Urinary bladder (tissue), 2 donors: Measurements from ENCODE around the gene CFAP141. TPM values are rescaled to one million over a fixed set of nuclear protein-coding genes. Genes with fewer than 3 reads are reported as not detected.

Experiments
- polyA plus RNA-seq: library from polyadenylated mRNA; stranded (reverse); fragments of 200-250 nt; gene quantifications from one replicate; pipeline ENCODE4 v1.2.3, GENCODE V29; 2013
- small RNA-seq: library from RNA; depleted of rRNA; stranded (forward); fragments of <200 nt; gene quantifications from one replicate; pipeline ENCODE3, GENCODE V24; 2014
- total RNA-seq: library from RNA; depleted of rRNA; stranded (reverse); fragments of >200 nt; gene quantifications from one replicate; pipeline ENCODE4 v1.2.3, GENCODE V29; 2014
- donor health status: healthy.

The CFAP141 gene
- total and polyA plus RNA-seq, 2 donors = not detected

Small RNA genes lying within 50 kb of the gene (small RNA-seq; reads per million reads assigned to genes)
- gene MIR190B = 1.6 reads per million, percentile 84 among the genes with 10 or more reads in this experiment

Other genes with a start within 250 kb of the CFAP141 start
- gene CRTC2, start 247.7 kb downstream of the CFAP141 start, total RNA-seq = 4.3 TPM
- gene CRTC2, start 247.7 kb downstream of the CFAP141 start, polyA plus RNA-seq = 29.8 TPM
- gene SLC39A1, start 242.8 kb downstream of the CFAP141 start, total RNA-seq = 42.6 TPM
- gene SLC39A1, start 242.8 kb downstream of the CFAP141 start, polyA plus RNA-seq = 121 TPM
- 8.7 TPM for gene CREB3L4, start 238.4 kb downstream of the CFAP141 start, total RNA-seq
- 12.2 TPM for gene CREB3L4, start 238.4 kb downstream of the CFAP141 start, polyA plus RNA-seq
- gene JTB, start 228.7 kb downstream of the CFAP141 start, total RNA-seq = 99.5 TPM
- 148 TPM for gene JTB, start 228.7 kb downstream of the CFAP141 start, polyA plus RNA-seq
- gene RAB13, start 220.0 kb downstream of the CFAP141 start, total RNA-seq = 37.0 TPM
- 192 TPM for gene RAB13, start 220.0 kb downstream of the CFAP141 start, polyA plus RNA-seq
- gene RPS27, start 215.6 kb downstream of the CFAP141 start, total RNA-seq = 3,498 TPM
- 10,997 TPM for gene RPS27, start 215.6 kb downstream of the CFAP141 start, polyA plus RNA-seq
- gene NUP210L, start 51.3 kb downstream of the CFAP141 start, total RNA-seq = 0.21 TPM
- gene NUP210L, start 51.3 kb downstream of the CFAP141 start, polyA plus RNA-seq = 0.04 TPM
- gene TPM3, start 14.2 kb downstream of the CFAP141 start, total RNA-seq = 180 TPM
- gene TPM3, start 14.2 kb downstream of the CFAP141 start, polyA plus RNA-seq = 145 TPM
- 74.7 TPM for gene UBAP2L, start 14.6 kb upstream of the CFAP141 start, total RNA-seq
- gene UBAP2L, start 14.6 kb upstream of the CFAP141 start, polyA plus RNA-seq = 91.2 TPM
- gene HAX1, start 66.3 kb upstream of the CFAP141 start, total RNA-seq = 50.7 TPM
- 90.7 TPM for gene HAX1, start 66.3 kb upstream of the CFAP141 start, polyA plus RNA-seq
- not detected for gene AQP10, start 114.8 kb upstream of the CFAP141 start, total RNA-seq
- gene AQP10, start 114.8 kb upstream of the CFAP141 start, polyA plus RNA-seq = 0.05 TPM
- gene ATP8B2, start 119.2 kb upstream of the CFAP141 start, total RNA-seq = 42.2 TPM
- gene ATP8B2, start 119.2 kb upstream of the CFAP141 start, polyA plus RNA-seq = 45.4 TPM
- 8.1 TPM for gene IL6R, start 199.0 kb upstream of the CFAP141 start, total RNA-seq
- 6.5 TPM for gene IL6R, start 199.0 kb upstream of the CFAP141 start, polyA plus RNA-seq